Natural killer cell (primary cell): ENCODE results near the gene VAV3. TPM values are rescaled to one million over a fixed set of nuclear protein-coding genes. Genes with fewer than 3 reads are reported as not detected.
"Not testable (repeated sequence)": the region's sequence is repeated elsewhere in the genome, so short reads cannot be mapped to it uniquely, and the experiment has no call there.

Experiments used
- ATAC-seq, 3 donors: fragments of 150-1000 bp in 2 of 3; fragments of 200-7000 bp in 1 of 3; cut with Tn5 transposase; 1 replicate in 1 of 3; 2 replicates in 2 of 3; pipeline ENCODE4 v1.10.0; 2021; ENCODE audit warnings: mild to moderate bottlenecking in 2 of 3, moderate library complexity in 2 of 3
- DNase-seq, 2 donors: peaks; one replicate each; pipeline versions ENCODE4 v3.0.0 to v3.0.0-alpha.2; 2013 to 2021; ENCODE audit warnings: mixed read lengths in 1 of 2
- H3K27ac ChIP-seq: one replicate; pipeline ENCODE4 v1.5.1; 2013; ENCODE audit warnings: mild to moderate bottlenecking, low read length
- H3K27me3 ChIP-seq: one replicate; pipeline ENCODE4 v1.6.1; 2013; ENCODE audit warnings: low read length; ENCODE audit not compliant: control insufficient read depth, insufficient read depth
- H3K36me3 ChIP-seq: one replicate; pipeline ENCODE4 v1.6.1; 2013; ENCODE audit warnings: low read length; ENCODE audit not compliant: control insufficient read depth, insufficient read depth
- H3K4me1 ChIP-seq: one replicate; pipeline ENCODE4 v1.6.1; 2013; ENCODE audit warnings: low read length; ENCODE audit not compliant: control insufficient read depth, insufficient read depth
- H3K4me3 ChIP-seq: one replicate; pipeline ENCODE4 v1.5.1; 2013; ENCODE audit warnings: low read length
- H3K9me3 ChIP-seq: one replicate; pipeline ENCODE4 v1.6.1; 2013; ENCODE audit warnings: low read length; ENCODE audit not compliant: control insufficient read depth, insufficient read depth
- H3K27ac Mint-ChIP-seq, 2 donors: one replicate each; pipeline ENCODE4 v1.8.0; 2022; ENCODE audit warnings: mild to moderate bottlenecking in 2 of 2, mixed read lengths in 2 of 2, moderate library complexity in 1 of 2
- H3K27me3 Mint-ChIP-seq, 2 donors: one replicate each; pipeline ENCODE4 v1.8.0; 2022; ENCODE audit warnings: low read depth in 2 of 2, mixed read lengths in 2 of 2
- H3K36me3 Mint-ChIP-seq: one replicate; pipeline ENCODE4 v1.8.0; 2022; ENCODE audit warnings: mixed read lengths
- H3K4me1 Mint-ChIP-seq, 2 donors: one replicate each; pipeline ENCODE4 v1.8.0; 2022; ENCODE audit warnings: mixed read lengths in 2 of 2
- H3K4me3 Mint-ChIP-seq: one replicate; pipeline ENCODE4 v1.8.0; 2022; ENCODE audit warnings: mild to moderate bottlenecking, moderate library complexity, mixed read lengths
- H3K9me3 Mint-ChIP-seq, 2 donors: one replicate each; pipeline ENCODE4 v1.8.0; 2022; ENCODE audit warnings: mixed read lengths in 2 of 2
- WGBS: methylation state at CpG from one replicate; pipeline ENCODE4 v1.1.7; 2013; ENCODE audit warnings: missing lambda C conversion rate; ENCODE audit not compliant: insufficient coverage; 5-methylcytosine and 5-hydroxymethylcytosine counted together
- intact Hi-C: fragments of 100-400 bp; cut with micrococcal nuclease; formaldehyde crosslinking; loops from one replicate; pipeline ENCODE4 v1.14.2; 2022
- total RNA-seq, 4 donors: library from RNA; stranded (reverse); fragments of 120-200 nt in 1 of 4; gene quantifications; one replicate each; pipeline versions ENCODE4 v1.2.3 to v1.2.4, GENCODE V29; 2013 to 2022
- TF ChIP-seq, protein P1 (sequence below): fragments of 200-600 bp; IDR thresholded peaks from one replicate; pipeline ENCODE4 v1.8.0; 2022; ENCODE audit warnings: antibody characterized with exemption

VAV3 gene
- total RNA-seq, 3 donors from 2014 or later (not counting 1 experiment from before 2014, with no cell fraction given), result 95.8 to 101 (median 96.6) TPM

DNA sequence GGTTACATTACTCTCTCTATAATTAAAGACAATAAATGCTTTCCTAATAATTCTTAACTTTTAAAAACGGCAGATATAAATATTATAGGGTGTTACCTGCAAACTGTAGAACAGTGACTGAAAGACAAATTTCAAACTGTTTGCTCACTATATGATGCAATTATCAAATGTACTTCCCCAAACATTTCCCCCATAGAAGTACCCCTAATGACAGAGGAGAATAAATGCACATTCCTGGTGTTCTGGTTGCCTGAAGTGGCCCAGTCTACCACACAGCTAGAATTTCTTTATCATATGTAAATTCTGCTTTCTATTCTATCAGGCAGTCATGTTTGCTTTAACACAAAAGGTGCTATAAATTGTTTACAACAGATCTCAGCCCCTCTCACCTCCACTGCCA is 70.4 kb downstream of the VAV3 start:
- no CpG with 5 or more reads among the region's 1 CpG for WGBS
- Mint-ChIP-seq H3K36me3 (no peaks in the 10 kb centered on the region), H3K9me3 (peaks cover 0 to 3% of the 10 kb centered on the region in 2 donors), H3K4me3 (peak overlapping the region; percentile 8), H3K27ac (peak overlapping the region; percentile 89 to 91), H3K27me3 (no peaks in the 10 kb centered on the region), H3K4me1 (peaks cover 70 to 79% of the 10 kb centered on the region in 2 donors)
- ATAC-seq (no peak), DNase-seq (no peak)
- Histone ChIP-seq H3K36me3 (no peaks in the 10 kb centered on the region), H3K27me3 (no peaks in the 10 kb centered on the region), H3K9me3 (no peaks in the 10 kb centered on the region), H3K4me1 (peaks cover 22% of the 10 kb centered on the region), H3K27ac (peak overlapping the region; percentile 66), H3K4me3 (no peak overlapping the region)
- intact Hi-C loops, result loop anchor here (2.0 to 10.0 kb wide), 4 partner anchors 43 to 108 kb away; no protein-coding TSS in a partner anchor
- TF ChIP-seq, protein P1, sequence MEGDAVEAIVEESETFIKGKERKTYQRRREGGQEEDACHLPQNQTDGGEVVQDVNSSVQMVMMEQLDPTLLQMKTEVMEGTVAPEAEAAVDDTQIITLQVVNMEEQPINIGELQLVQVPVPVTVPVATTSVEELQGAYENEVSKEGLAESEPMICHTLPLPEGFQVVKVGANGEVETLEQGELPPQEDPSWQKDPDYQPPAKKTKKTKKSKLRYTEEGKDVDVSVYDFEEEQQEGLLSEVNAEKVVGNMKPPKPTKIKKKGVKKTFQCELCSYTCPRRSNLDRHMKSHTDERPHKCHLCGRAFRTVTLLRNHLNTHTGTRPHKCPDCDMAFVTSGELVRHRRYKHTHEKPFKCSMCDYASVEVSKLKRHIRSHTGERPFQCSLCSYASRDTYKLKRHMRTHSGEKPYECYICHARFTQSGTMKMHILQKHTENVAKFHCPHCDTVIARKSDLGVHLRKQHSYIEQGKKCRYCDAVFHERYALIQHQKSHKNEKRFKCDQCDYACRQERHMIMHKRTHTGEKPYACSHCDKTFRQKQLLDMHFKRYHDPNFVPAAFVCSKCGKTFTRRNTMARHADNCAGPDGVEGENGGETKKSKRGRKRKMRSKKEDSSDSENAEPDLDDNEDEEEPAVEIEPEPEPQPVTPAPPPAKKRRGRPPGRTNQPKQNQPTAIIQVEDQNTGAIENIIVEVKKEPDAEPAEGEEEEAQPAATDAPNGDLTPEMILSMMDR, result no peak

DNA sequence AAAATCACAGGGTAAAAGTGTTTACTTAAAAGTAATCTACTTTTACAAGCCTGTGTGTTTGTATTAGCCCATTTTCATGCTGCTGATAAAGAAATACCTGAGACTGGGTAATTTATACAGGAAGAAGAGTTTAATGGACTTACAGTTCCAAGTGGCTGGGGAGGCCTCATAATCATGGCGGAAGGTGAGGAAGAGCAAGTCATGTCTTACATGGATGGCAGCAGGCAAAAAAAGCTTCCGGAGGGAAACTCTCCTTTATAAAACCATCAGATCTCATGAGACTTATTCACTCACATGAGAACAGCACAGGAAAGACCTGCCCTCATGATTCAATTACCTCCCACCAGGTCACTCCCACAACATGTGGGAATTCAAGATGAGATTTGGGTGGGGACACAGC is 71.6 kb downstream of the VAV3 start:
- not testable (repeated sequence) for H3K36me3 ChIP-seq, H3K27me3 ChIP-seq, H3K4me3 Mint-ChIP-seq, H3K36me3 Mint-ChIP-seq, H3K4me3 ChIP-seq, ATAC-seq, H3K9me3 ChIP-seq, H3K27me3 Mint-ChIP-seq, H3K27ac ChIP-seq, DNase-seq, H3K9me3 Mint-ChIP-seq
- H3K4me1 Mint-ChIP-seq, result peaks cover 73 to 76% of the 10 kb centered on the region in 2 donors
- H3K27ac Mint-ChIP-seq, result peak overlapping the region; percentile 89 to 91
- WGBS, result 100% methylated on average over 2 of the region's 2 CpGs
- intact Hi-C loops, result loop anchor here (10.0 kb wide), 1 partner anchor 69 kb away; no protein-coding TSS in a partner anchor
- H3K4me1 ChIP-seq, result peaks cover 22% of the 10 kb centered on the region

DNA sequence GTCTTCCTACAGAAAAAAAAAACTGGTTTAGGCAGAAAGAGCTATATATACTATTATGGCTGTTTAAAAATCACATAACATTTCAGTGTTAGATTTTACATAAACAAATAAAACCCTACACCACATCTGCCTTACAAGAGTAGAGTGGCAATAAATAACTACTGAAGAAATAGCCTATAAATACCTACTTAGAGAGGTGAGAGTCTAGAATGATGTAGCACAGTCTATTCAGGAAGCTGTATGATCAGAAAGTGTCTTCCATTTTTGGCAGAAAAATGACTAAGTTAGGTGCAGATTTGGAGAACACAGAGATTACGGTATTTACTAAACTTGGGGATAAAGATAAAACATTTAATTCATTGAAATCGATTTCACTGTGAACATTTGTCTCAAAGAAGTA is 75.5 kb downstream of the VAV3 start:
- ATAC-seq (no peak), DNase-seq (no peak)
- peaks cover 0 to 3% of the 10 kb centered on the region in 2 donors for H3K9me3 Mint-ChIP-seq
- TF ChIP-seq, protein P1, result no peak
- H3K4me3 Mint-ChIP-seq, result no peak overlapping the region
- 90% methylated on average over 1 of the region's 2 CpGs for WGBS
- no peaks in the 10 kb centered on the region for H3K9me3 ChIP-seq
- no peaks in the 10 kb centered on the region for H3K27me3 Mint-ChIP-seq
- no peak overlapping the region for H3K4me3 ChIP-seq
- intact Hi-C loops, result no loop called here
- no peaks in the 10 kb centered on the region for H3K36me3 ChIP-seq
- H3K4me1 ChIP-seq, result no peaks in the 10 kb centered on the region
- H3K27me3 ChIP-seq, result no peaks in the 10 kb centered on the region
- H3K27ac ChIP-seq, result no peak overlapping the region
- peaks cover 55 to 74% of the 10 kb centered on the region in 2 donors for H3K4me1 Mint-ChIP-seq
- peak overlapping the region in 1 of 2 donors; percentile 7 for H3K27ac Mint-ChIP-seq
- H3K36me3 Mint-ChIP-seq, result no peaks in the 10 kb centered on the region

DNA sequence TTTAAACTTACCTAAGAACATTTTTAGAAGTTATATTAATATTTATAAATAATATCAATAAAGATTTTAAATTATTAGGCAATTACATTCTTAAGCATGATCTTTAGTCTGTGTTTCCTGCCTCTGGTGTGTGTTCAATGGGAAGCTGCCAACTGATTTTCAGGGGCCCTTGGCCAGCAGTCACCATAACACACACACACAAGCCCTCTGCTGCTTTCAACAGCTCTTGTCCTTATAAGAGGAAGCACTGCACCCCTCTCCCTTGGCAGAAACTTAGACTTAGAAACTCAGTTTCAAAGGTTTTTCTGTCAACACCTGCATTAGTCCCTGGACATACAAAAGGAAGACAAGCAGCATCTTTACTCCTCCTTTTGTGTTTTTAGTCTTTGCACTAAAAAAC is 81.4 kb downstream of the VAV3 start:
- Histone ChIP-seq H3K27me3 (no peaks in the 10 kb centered on the region), H3K4me3 (no peak overlapping the region), H3K36me3 (no peaks in the 10 kb centered on the region), H3K4me1 (peaks cover 3% of the 10 kb centered on the region), H3K9me3 (no peaks in the 10 kb centered on the region), H3K27ac (no peak overlapping the region)
- Mint-ChIP-seq H3K27me3 (no peaks in the 10 kb centered on the region), H3K4me3 (no peak overlapping the region), H3K36me3 (no peaks in the 10 kb centered on the region), H3K9me3 (no peaks in the 10 kb centered on the region), H3K27ac (no peak overlapping the region), H3K4me1 (peaks cover 54 to 71% of the 10 kb centered on the region in 2 donors)
- no peak for DNase-seq
- TF ChIP-seq, protein P1, result no peak
- intact Hi-C loops, result no loop called here
- no peak for ATAC-seq
